H1 (cell line): ENCODE data around the gene PLXNB2.

Experiments used
- CREB1 ChIP-seq: IDR thresholded peaks from 2 replicates; pipeline ENCODE4 v1.6.1; 2012; ENCODE audit warnings: inconsistent platforms
- CTCF ChIP-seq, 3 experiments: IDR thresholded peaks; 1 replicate in 2 of 3; 2 replicates in 1 of 3; pipeline versions ENCODE4 v1.5.1 to v1.6.1; 2011; ENCODE audit warnings: low read length in 3 of 3, mild to moderate bottlenecking in 3 of 3, inconsistent platforms in 2 of 3, low read depth in 1 of 3, moderate library complexity in 1 of 3; ENCODE audit not compliant: insufficient read depth in 1 of 3; ENCODE audit errors: control extremely low read depth in 1 of 3
- HDAC2 ChIP-seq, 2 experiments: fragments of 300-600 bp in 1 of 2; sonication (generic) in 1 of 2; IDR thresholded peaks; 2 replicates each; pipeline ENCODE4 v1.6.1; 2011 to 2012; ENCODE audit warnings: low read depth in 2 of 2, low read length in 2 of 2, mild to moderate bottlenecking in 2 of 2, moderate library complexity in 2 of 2, borderline replicate concordance in 1 of 2, inconsistent platforms in 1 of 2
- POLR2A ChIP-seq, 2 experiments: IDR thresholded peaks; 1 replicate in 1 of 2; 2 replicates in 1 of 2; pipeline ENCODE4 v1.6.1; 2011; ENCODE audit warnings: low read depth in 2 of 2, low read length in 2 of 2, mild to moderate bottlenecking in 2 of 2; ENCODE audit errors: control extremely low read depth in 1 of 2
- RFX5 ChIP-seq: IDR thresholded peaks from 2 replicates; pipeline ENCODE4 v1.6.1; 2011; ENCODE audit warnings: low read depth, low read length, improper control_type of control experiment, borderline replicate concordance

- TF ChIP-seq HDAC2 (IDR thresholded peaks at IDR 0.05; ENCODE audit: borderline replicate concordance in 1 of 2, low read depth in 2 of 2, low read length in 2 of 2) (no peak), CTCF (IDR thresholded peaks at IDR 0.05; ENCODE audit: control extremely low read depth in 1 of 3, insufficient read depth in 1 of 3, low read depth in 1 of 3, low read length in 3 of 3) (no peak), CREB1 (no peak), RFX5 (no peak), POLR2A (IDR thresholded peaks at IDR 0.05; ENCODE audit: control extremely low read depth in 1 of 2, low read depth in 2 of 2, low read length in 2 of 2) (no peak)
Measured at GRCh38 chr22:50320671-50321325, 13.4 kb upstream of the PLXNB2 start.
